Kidney (tissue), 14 donors: Measurements from ENCODE around the gene SEMA6B. TPM values are rescaled to one million over a fixed set of nuclear protein-coding genes. Genes with fewer than 3 reads are reported as not detected.

Experiments
- DNase-seq, 5 donors: peaks; one replicate each; pipeline ENCODE4 v3.0.0-alpha.2; 2013 to 2020
- FAIRE-seq: peaks from 2 replicates; lab custom pipeline; 2012; peaks lifted over from hg19 to GRCh38; lab: Jason Lieb, UNC
- H3K27ac ChIP-seq, 2 donors: one replicate each; pipeline ENCODE4 v1.7.0; 2013; ENCODE audit warnings: low read depth in 2 of 2, low read length in 2 of 2, inconsistent platforms in 1 of 2
- H3K27me3 ChIP-seq: one replicate; pipeline ENCODE4 v1.7.1; 2013; ENCODE audit warnings: low read length, inconsistent platforms; ENCODE audit not compliant: control insufficient read depth, insufficient read depth
- H3K36me3 ChIP-seq, 3 donors: one replicate each; pipeline versions ENCODE4 v1.7.0 to v1.7.1; 2013; ENCODE audit warnings: low read length in 3 of 3, control low read depth in 1 of 3, inconsistent platforms in 1 of 3; ENCODE audit not compliant: insufficient read depth in 3 of 3, control insufficient read depth in 2 of 3
- H3K4me1 ChIP-seq, 3 donors: one replicate each; pipeline versions ENCODE4 v1.7.0 to v1.7.1; 2013; ENCODE audit warnings: low read length in 3 of 3, inconsistent platforms in 1 of 3, low read depth in 1 of 3; ENCODE audit not compliant: control insufficient read depth in 2 of 3, insufficient read depth in 2 of 3
- H3K4me3 ChIP-seq, 3 donors: one replicate each; pipeline versions ENCODE4 v1.7.0 to v1.8.1; 2013; ENCODE audit warnings: low read length in 3 of 3, control low read depth in 1 of 3, inconsistent platforms in 1 of 3
- H3K9ac ChIP-seq, 3 donors: one replicate each; pipeline versions ENCODE4 v1.7.0 to v1.7.1; 2013; ENCODE audit warnings: low read length in 3 of 3, control low read depth in 1 of 3, inconsistent platforms in 1 of 3
- H3K9me3 ChIP-seq, 3 donors: one replicate each; pipeline versions ENCODE4 v1.7.0 to v1.7.1; 2013; ENCODE audit warnings: low read length in 3 of 3, control low read depth in 1 of 3, inconsistent platforms in 1 of 3; ENCODE audit not compliant: control insufficient read depth in 2 of 3, insufficient read depth in 1 of 3
- intact Hi-C: fragments of 100-400 bp; cut with DNase I; formaldehyde crosslinking; loops from one replicate; pipeline ENCODE4 v1.11.1; 2022
- polyA plus RNA-seq: library from polyadenylated mRNA; stranded (reverse); fragments of 350-450 nt; fragmentation: Illumina TruSeq; extraction: RNeasy Lipid Tissue Mini Kit (QIAGEN cat#74804); gene quantifications from one replicate; pipeline ENCODE4 v1.2.3, GENCODE V29; 2014; ENCODE audit warnings: low read depth, low replicate concordance; ENCODE audit not compliant: insufficient read depth
- total RNA-seq: library from RNA; stranded (reverse); fragmentation: NEBNext Ultra II Directional; extraction: Animal tissue kit (Norgen Biotek cat#: 25700); gene quantifications from one replicate; pipeline ENCODE4 v1.2.1, GENCODE V29; 2021
- TF ChIP-seq, protein P1 (sequence below): IDR thresholded peaks from 3 replicates; pipeline ENCODE4 v1.5.1; 2012; ENCODE audit warnings: mild to moderate bottlenecking, moderate library complexity, borderline replicate concordance; ENCODE audit not compliant: insufficient read depth; ENCODE audit errors: extremely low read depth
- donor health status: control.
- donor health status: control.
- donor health status: control.
- donor health status: control.
- donor health status: control.
- donor health status: DM: yes; HTN: yes; CAD: no.
- donor health status: Normal renal cell carcinoma (clear cell type).

Gene SEMA6B
- total and polyA plus RNA-seq, 2 donors from 2014 or later: 2.6 to 17.7 TPM

DNA sequence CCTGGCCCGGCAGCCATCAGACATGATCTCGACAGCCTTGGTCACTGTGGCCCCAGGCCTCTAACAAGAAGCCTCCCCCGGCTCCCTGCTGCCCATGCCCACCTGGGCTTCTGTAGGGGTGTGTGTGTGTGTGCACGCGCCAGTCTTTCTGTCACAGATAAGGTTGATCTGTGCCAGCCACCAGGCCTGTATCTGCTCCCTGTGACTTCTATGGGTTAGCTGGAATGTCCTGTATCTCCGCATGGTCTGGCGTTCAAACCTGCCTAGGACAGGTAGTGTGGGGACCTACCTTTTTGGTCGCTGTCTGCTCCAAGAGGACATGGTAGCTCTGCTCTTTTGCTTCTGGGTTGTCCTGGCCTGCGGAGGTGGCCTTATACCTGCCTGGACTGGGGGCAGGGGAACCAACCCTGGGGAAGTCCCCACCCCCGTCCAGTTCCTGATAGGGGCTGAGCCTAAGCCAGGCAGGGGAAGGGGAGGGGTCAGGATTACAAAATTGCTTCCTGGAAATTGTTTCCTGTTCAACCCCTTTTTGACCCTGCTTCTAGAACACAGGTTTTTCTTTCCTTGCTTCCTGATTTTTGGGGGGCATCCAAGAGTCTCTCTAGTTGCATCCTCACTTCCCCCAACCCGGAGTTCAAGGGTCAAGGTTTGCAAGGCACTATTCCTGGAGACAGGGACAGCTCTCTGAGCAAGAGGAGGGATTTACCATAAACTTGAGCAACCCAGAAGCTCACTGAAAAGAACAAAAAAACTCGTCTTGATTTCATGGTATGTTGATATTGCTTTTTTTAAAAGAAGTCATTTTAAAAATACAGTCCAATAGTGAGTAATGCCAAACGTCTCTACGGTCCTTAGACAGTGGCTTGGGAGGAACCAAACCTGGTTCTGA, 19.5 kb downstream of the SEMA6B start, which contains the start of gene LRG1:
Gene LRG1 (minus strand): TSS at position 344 of the 889 bp plus-strand sequence. CDS start 23 bp downstream, at position 321.
- intact Hi-C loops: no loop called here
- no peak within 1 kb of the TSS for H3K27ac ChIP-seq
- no peak within 1 kb of the TSS for H3K9ac ChIP-seq
- no peak for FAIRE-seq
- H3K9me3 ChIP-seq: no peaks in the 10 kb centered on the region
- H3K4me1 ChIP-seq: peaks cover 0 to 2% (median 0%) of the 10 kb centered on the region in 3 donors
- DNase-seq: peak in 4 of 5 donors; percentile 33 to 91 (median 46)
- no peaks in the 10 kb centered on the region for H3K27me3 ChIP-seq
- H3K36me3 ChIP-seq: no peaks in the 10 kb centered on the region
- no peak within 1 kb of the TSS for H3K4me3 ChIP-seq
- TF ChIP-seq, protein P1, sequence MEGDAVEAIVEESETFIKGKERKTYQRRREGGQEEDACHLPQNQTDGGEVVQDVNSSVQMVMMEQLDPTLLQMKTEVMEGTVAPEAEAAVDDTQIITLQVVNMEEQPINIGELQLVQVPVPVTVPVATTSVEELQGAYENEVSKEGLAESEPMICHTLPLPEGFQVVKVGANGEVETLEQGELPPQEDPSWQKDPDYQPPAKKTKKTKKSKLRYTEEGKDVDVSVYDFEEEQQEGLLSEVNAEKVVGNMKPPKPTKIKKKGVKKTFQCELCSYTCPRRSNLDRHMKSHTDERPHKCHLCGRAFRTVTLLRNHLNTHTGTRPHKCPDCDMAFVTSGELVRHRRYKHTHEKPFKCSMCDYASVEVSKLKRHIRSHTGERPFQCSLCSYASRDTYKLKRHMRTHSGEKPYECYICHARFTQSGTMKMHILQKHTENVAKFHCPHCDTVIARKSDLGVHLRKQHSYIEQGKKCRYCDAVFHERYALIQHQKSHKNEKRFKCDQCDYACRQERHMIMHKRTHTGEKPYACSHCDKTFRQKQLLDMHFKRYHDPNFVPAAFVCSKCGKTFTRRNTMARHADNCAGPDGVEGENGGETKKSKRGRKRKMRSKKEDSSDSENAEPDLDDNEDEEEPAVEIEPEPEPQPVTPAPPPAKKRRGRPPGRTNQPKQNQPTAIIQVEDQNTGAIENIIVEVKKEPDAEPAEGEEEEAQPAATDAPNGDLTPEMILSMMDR: no peak

DNA sequence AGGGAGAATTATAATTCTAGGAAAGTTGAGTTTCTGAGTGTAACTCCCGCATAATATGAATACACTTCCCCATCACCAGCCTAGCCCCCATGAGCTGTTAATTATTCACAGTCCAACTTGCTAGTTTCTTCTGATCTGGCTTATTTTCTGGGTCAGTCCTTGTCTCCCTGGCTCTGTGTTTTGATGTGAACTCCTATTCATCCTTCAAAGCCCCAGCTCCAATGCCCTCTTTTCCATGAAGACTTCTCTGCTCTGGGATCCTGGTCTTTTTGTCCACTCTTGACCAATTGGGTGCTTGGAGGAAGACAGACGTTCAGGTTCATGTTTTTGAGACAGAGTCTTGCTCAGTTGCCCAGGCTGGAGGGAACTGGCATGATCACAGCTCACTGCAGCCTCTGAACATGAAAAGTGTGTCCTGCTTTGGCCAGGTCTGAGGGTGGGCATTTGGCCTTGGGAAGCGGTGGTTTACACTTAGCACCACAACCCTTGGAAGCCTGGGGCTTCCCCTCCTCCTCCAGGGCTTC, 20.3 kb downstream of the SEMA6B start:
- H3K4me3 ChIP-seq: no peak overlapping the region
- H3K9me3 ChIP-seq: no peaks in the 10 kb centered on the region
- H3K27me3 ChIP-seq: no peaks in the 10 kb centered on the region
- H3K4me1 ChIP-seq: peaks cover 0 to 2% (median 0%) of the 10 kb centered on the region in 3 donors
- no peak overlapping the region for H3K27ac ChIP-seq
- intact Hi-C loops: no loop called here
- no peaks in the 10 kb centered on the region for H3K36me3 ChIP-seq
- FAIRE-seq (no peak), DNase-seq (no peak)
- no peak overlapping the region for H3K9ac ChIP-seq
- TF ChIP-seq, protein P1: no peak

DNA sequence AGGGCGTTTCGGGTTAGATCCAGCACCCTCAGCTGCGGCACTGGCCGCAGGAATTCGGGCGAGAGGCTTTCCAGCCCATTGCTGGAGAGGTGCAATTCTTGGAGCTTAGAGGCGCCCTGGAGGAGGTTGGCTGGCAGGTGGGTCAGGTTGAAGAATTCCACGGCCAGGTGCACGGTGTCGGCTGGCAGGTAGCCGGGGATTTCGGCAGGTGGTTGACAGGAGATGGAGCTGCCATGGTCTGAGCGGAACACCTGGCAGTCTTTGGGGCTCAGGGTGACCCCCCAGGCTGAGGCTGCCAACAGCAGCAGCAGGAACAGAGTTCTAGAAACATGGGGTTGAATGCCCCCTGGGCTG, 20.9 kb downstream of the SEMA6B start:
- Histone ChIP-seq H3K36me3 (no peaks in the 10 kb centered on the region), H3K4me3 (no peak overlapping the region), H3K9me3 (no peaks in the 10 kb centered on the region), H3K9ac (no peak overlapping the region), H3K27ac (no peak overlapping the region), H3K27me3 (no peaks in the 10 kb centered on the region), H3K4me1 (peaks cover 0 to 2% (median 0%) of the 10 kb centered on the region in 3 donors)
- TF ChIP-seq, protein P1: no peak
- FAIRE-seq: no peak
- DNase-seq: peak in 1 of 5 donors; percentile 43
- intact Hi-C loops: no loop called here
